Activated T-helper 9 cell treated with anti-CD3 and anti-CD28 coated beads, Interleukin-2, amount 50 U/mL, for 16 hours (primary cell): ENCODE data around the gene NOX4.
"Not testable (repeated sequence)": the region's sequence is repeated elsewhere in the genome, so short reads cannot be mapped to it uniquely, and the experiment has no call there.

Experiments used
- DNase-seq: peaks from one replicate; pipeline ENCODE4 v3.0.0-alpha.2; 2020; ENCODE audit warnings: low read depth

The NOX4 gene

GRCh38 chr11:89458716-89459115, 32.5 kb downstream of the NOX4 start:
- DNase-seq: no peak

- no peak for DNase-seq
Measured at GRCh38 chr11:89457190-89457589, 34.0 kb downstream of the NOX4 start.

- no peak for DNase-seq
Measured at GRCh38 chr11:89456681-89457080, 34.5 kb downstream of the NOX4 start.

DNA sequence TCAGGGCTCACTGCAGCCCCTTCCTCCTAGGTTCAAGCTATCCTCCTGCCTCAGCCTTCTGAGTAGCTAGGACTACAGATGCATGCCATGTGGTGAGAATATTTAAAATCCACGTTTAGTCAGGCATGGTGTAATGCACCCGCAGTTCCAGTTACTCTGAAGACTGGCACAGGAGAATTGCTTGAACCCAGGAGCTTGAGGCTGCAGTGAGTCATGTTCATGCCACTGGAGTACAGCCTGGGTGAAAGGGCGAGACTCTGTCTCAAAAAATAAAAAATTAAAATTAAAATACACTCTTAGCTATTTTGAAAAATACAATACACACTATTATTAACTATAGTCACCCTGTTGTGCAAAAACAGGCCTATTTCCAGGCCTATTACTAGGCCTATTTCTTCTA, 38.4 kb downstream of the NOX4 start:
- DNase-seq: no peak

DNA sequence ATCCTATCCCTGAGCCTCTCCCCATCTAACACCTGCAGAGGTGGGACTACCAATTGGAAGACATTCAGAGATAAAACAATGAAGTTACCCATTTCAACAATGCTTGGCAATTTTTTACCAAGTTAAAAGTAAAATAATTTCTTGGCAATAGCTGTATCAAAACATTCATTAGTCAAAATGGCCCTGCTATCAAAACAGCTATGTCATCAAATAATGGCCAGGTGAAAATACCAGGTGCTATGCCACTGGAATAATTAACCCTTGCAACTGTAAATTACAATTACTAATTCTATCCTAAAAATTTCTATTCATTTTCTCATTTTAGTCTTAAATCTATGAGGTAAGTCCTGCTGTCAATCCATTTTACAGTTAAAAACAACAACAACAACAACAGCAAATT, 43.3 kb downstream of the NOX4 start:
- no peak for DNase-seq

- no peak for DNase-seq
Measured at GRCh38 chr11:89443361-89444322, 47.5 kb downstream of the NOX4 start.

- DNase-seq: no peak
Measured at GRCh38 chr11:89442801-89443200, 48.4 kb downstream of the NOX4 start.

GRCh38 chr11:89441606-89442005, 49.6 kb downstream of the NOX4 start:
- DNase-seq: no peak

DNA sequence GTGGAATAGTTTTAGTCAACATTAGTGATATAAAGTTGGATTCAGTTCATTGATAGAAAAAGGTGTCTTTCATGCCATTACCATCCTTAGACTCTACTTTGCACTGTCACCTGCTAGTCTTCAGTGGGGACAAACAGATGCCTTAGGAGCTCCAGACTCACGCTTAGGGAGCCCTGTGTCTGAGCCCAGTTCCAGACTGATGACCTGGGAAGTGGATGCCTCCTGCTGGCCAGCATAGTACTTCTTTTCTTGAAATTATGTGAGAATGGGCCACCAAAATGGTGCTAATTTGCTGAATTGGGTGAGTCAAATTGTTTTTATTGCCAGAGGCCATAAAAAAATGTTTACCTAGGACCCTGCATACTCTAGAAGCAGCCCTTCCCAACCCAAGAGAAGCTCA, 53.9 kb downstream of the NOX4 start:
- no peak for DNase-seq

DNA sequence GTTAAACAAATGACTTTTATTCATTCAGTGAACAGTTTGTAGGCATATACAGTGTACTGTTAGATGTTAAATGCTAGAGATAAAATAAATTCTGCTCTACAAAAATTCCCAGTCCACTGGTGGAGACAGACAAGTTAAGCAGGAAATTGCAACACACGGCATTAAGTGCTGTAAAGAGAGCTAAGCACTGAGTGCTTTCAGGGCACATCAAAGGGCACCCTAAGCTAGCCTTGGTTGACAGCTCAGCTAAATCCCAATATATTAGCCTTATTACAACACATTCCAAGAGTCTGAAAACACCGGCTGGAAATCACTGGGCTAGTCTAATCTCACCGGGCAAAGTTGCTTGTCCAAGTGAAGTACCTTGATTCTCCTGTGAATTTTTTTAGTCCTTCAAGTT, 55.1 kb downstream of the NOX4 start:
- DNase-seq: no peak

DNA sequence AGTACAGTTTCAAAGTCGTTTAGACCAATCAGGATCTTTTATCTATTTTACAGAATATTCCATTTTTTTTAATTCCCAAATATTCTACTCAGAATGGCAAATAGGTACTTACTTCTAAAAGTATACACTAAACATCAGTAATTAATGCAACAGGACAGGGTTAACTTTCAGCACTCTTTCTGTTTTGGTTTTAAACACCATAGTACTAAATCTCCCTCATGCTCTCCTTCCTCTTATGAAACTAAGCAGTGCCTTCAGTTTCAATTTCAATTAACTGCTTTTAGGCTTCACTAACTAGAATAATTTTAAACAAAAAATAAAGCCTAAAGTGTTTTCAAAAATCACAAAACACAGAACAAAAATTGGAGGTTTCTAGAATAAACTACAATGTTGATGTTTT, 57.9 kb downstream of the NOX4 start:
- no peak for DNase-seq

- DNase-seq: not testable (repeated sequence)
Measured at GRCh38 chr11:89432182-89432581, 59.0 kb downstream of the NOX4 start.

DNA sequence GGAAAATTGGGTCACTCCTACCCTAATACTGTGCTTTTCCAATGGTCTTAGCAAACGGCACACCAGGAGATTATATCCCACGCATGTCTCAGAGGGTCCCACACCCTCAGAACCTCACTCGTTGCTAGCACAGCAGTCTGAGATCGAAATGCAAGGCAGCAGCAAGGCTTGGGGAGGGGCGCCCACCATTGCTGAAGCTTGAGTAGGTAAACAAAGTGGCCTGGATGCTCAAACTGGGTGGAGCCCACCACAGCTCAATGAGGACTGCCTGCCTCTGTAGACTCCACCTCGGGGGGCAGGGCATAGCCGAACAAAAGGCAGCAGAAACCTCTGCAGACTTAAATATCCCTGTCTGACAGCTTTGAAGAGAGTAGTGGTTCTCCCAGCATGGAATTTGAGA, 64.7 kb downstream of the NOX4 start:
- not testable (repeated sequence) for DNase-seq

DNA sequence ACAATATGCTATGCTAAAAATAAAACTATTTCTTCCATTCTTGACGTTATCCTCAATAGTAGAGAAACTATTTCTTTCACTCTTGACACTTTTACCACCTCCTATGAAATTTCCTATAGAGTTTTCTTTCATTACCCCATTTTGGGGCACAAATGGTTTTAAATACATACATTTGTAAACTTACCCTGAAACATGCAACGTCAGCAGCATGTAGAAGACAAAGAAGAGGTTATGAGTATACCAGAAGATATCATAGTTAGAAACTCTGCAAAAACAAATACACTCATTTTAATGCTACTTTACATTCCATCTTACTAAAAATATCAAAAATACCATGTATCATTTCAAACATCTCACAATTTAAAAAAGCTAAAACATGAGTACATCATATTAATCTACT, 69.5 kb downstream of the NOX4 start:
- DNase-seq: no peak

DNA sequence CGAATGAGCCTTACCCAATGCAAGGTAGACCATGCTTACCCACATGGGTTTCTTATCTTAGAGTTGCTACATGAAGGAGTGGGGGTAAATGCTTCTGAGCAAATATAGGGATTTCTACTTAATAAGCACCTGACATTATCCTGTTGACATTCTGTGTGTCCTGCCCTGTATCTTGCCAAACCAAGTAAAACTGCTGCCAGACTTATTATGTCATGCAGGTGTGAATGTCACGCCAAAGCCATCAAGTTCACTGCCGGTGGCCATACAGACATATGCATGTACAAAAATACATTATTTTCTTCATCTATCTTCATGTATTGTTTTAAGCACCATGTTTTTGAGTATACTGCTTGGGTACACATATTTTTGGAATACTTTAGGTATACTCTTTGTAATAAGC, 70.2 kb downstream of the NOX4 start:
- DNase-seq: no peak

GRCh38 chr11:89416961-89417360, 74.2 kb downstream of the NOX4 start:
- DNase-seq: no peak

GRCh38 chr11:89411112-89411511, 80.1 kb downstream of the NOX4 start:
- DNase-seq: not testable (repeated sequence)

- not testable (repeated sequence) for DNase-seq
Measured at GRCh38 chr11:89410666-89411065, 80.5 kb downstream of the NOX4 start.

DNA sequence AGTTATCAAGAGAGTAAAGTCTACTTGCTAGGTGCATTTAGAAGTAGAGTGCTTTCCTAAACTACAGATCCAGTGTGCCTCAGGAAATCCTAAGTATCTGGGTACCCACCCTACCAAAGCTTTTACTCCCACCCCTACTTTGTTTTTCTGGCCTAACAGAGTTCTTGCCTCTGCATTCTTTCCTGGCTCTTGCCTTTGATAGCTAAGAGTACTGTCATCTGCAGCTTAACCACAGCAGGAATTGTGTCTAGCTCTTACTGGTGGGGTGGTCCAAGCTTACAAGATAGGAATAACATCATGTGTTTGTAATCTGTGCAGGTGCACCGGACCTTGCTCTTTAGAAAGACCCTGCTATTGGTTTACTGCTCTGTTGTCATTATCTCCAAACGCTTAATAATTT, 82.7 kb downstream of the NOX4 start:
- not testable (repeated sequence) for DNase-seq

GRCh38 chr11:89405629-89406028, 85.5 kb downstream of the NOX4 start:
- no peak for DNase-seq

GRCh38 chr11:89391654-89392053, 99.5 kb downstream of the NOX4 start:
- not testable (repeated sequence) for DNase-seq

- DNase-seq: not testable (repeated sequence)
Measured at GRCh38 chr11:89387501-89387900, 103.7 kb downstream of the NOX4 start.

GRCh38 chr11:89382986-89383385, 108.2 kb downstream of the NOX4 start:
- DNase-seq: not testable (repeated sequence)

- DNase-seq: no peak
Measured at GRCh38 chr11:89381094-89381493, 110.1 kb downstream of the NOX4 start.
